ENCODE data around the gene LRRTM1.

DNA sequence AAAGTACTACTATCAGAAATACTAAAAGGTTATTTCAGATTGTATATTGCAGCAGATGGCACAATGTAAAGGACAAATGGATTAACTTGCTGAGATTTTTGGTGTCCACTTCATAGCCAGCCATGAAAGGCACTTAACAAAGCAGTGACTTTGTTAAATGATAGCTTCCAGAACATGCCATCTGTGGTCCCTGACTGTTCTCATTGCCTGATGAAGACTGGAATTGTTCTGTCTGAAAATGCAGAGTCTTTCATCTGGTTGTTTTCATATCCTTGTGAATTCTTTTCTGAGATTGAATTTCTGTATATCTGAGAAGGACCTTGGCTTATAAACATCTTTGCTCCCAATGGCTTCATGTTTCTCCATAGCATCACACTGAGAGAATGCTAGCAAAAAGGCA is 44.4 kb upstream of the LRRTM1 start:
- TF ChIP-seq RFX5 (IDR thresholded peaks at IDR 0.05; ENCODE audit: low read length) = no peak
- TF ChIP-seq GATA2 (CRISPR knock-in tag; IDR thresholded peaks at IDR 0.05) = no peak
- no peak for TF ChIP-seq CTCF (IDR thresholded peaks at IDR 0.05)
- TF ChIP-seq, protein P1, sequence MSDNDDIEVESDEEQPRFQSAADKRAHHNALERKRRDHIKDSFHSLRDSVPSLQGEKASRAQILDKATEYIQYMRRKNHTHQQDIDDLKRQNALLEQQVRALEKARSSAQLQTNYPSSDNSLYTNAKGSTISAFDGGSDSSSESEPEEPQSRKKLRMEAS (IDR thresholded peaks at IDR 0.05; ENCODE audit: low read depth) = no peak
- no peak for TF ChIP-seq FOXM1 (IDR thresholded peaks at IDR 0.05; ENCODE audit: low read depth)

Data from SK-N-SH (cell line).